ENCODE measurements around the gene GALNT14.

- TF ChIP-seq, protein P1, sequence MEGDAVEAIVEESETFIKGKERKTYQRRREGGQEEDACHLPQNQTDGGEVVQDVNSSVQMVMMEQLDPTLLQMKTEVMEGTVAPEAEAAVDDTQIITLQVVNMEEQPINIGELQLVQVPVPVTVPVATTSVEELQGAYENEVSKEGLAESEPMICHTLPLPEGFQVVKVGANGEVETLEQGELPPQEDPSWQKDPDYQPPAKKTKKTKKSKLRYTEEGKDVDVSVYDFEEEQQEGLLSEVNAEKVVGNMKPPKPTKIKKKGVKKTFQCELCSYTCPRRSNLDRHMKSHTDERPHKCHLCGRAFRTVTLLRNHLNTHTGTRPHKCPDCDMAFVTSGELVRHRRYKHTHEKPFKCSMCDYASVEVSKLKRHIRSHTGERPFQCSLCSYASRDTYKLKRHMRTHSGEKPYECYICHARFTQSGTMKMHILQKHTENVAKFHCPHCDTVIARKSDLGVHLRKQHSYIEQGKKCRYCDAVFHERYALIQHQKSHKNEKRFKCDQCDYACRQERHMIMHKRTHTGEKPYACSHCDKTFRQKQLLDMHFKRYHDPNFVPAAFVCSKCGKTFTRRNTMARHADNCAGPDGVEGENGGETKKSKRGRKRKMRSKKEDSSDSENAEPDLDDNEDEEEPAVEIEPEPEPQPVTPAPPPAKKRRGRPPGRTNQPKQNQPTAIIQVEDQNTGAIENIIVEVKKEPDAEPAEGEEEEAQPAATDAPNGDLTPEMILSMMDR (IDR thresholded peaks at IDR 0.05 in 8 of 11, conservative IDR thresholded peaks at IDR 0.05 in 3 of 11) = no peak
- TF ChIP-seq POLR2AphosphoS5 (IDR thresholded peaks at IDR 0.05) = no peak
Observed at GRCh38 chr2:31012406-31012805, 125.8 kb downstream of the GALNT14 start.
